Right forelimb (tissue), 1 donor: ENCODE results near the gene MATCAP1.

ENCODE experiments used
- DNase-seq: peaks from one replicate; pipeline ENCODE4 v3.0.0-alpha.2; 2018

The MATCAP1 gene

DNA sequence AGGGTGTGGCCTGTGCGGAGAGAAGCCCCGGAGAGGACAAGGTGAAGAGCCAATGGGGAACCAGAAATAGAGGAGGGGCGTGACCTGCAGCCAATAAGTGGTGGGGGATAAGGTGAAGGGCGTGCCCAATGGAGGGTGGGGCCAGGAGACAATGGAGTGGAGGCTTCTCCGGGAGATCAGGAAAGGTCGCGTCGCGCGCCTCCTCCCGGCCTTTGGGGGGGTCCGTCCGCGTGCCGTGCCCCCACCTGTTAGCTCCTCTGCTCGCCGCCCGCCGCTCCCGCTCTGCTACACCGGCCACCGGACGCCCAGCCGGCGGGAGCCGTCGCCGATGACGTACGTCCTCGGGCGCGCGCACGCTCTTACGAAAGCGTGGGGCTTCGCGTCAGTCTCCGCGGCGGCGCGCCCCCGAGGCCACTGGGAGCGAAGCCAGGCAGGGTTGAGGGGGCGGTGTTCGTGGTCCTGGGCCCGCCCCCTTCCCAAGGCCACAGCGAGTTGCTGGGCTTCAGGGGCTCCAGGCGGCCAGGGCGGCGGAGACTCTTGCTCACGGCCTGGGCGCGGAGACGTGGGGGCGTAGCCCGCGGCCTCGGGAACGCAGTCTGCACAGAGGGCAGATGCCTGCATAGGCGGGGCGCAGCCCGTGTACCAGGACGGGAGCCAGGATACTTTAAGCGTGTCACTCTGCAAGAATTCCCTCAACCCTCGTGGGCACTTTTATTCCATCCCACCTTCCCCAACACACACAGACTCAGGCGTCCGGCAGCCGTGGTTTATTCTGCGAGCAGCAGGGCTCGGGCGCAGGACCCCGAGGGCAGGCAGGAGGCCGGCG lies at the start of gene MATCAP1:
TSS of gene MATCAP1 (minus strand) at position 337 of the 826 bp plus-strand sequence. CDS start 3,353 bp downstream, outside the sequence.
- DNase-seq: peak; percentile 97

DNA sequence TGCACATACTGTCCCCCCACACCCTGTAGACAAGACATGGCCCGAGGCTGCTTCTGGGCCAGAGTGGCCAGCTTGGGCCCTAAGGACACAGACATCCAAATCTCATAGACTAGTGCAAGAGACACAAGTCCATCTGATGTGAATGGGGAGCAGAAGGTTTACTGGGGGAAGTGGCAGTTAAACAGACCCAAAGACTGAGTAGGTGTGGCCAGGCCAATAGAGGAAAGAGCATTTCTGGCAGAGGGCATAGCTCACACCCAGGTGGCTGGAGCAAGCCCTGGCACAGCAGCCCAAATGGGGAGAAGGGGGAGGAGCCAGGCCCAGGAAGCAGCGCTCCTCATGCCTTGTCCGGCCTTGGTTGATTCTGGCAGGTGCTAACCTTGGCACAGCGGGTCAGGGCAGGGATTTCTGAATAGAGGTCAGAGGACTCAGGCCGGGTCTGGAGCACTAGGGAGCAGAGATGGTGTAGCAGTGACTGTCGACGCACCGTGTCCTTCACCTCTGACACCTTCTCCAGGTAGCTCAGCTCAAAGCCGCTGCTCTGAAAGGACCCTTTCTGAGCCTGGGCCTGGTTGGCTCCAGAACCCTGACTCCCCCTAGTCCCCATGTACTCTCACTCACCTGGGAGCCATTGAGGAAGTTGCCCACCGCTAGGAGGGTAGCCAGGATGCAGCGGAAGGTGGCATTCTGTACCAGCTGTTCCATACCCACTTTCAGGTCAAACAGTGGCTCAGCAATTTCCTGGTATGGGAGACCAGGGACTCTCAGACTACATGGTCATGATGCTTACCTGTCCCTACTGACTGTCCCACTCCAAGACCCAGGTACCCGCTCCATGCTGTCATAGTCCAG lies 47.3 kb upstream of the MATCAP1 start:
- DNase-seq: no peak

DNA sequence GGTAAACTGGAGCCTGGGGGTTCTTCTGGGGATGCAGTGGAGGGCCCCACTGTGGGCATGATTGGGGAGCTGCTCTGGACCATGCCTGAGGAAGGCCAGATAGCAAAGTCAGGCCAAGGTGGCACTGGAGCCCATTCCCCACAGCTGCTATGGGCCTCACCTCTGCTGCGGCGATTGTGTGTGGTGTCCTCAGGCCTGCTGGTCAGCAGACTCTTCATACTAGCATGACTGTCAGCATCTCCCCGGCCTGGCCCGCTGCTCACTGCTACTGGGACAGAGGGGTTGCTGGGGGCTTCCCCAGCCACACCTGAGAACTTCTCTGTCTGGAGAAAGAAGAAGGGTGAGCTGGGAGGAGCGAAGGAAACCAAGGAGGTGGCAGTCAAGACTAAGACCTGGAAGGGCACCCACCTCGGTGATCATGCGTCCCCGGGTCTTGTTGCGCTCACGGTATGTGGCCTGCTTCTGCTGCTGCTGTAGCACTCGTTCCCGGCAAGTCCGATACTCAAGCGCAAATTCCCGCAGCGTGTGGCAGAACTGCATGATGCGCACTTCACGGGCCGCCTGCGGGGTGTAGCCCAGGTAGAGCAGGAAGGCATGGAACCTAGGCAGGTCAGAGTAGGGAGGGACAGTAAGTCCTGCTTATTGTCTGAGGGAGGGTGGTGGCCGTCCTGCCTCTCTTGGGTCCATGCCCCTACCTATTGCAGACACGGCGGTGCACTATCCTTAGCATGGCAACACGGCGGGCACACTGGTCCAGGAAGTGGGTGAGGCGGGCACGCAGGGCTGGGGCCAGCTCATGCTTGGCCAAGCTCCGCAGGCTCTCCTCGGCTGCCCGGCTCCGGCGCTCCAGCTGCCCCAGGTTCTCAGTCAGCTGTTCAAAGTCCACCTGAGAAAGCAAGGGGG lies 46.4 kb upstream of the MATCAP1 start:
- DNase-seq: no peak

DNA sequence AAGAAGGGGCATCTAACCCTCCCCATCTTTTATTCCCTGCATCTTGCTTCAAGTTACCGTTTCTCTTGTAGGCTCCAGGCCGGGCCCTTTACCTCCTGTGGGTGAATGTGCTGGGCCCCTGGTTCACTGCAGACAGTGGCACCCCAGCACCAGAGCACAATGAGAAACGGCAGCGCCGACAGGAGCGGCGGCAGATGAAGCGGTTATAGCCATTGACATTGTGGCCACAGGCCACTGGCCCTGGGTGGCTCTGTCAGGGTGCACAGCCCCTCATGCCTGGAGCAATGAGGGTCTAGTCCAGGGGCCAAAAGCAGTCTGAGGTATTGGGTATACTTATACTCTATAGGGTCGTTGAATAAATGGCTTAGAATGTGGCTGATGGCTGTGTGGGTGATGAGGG lies 45.1 kb upstream of the MATCAP1 start:
- no peak for DNase-seq

DNA sequence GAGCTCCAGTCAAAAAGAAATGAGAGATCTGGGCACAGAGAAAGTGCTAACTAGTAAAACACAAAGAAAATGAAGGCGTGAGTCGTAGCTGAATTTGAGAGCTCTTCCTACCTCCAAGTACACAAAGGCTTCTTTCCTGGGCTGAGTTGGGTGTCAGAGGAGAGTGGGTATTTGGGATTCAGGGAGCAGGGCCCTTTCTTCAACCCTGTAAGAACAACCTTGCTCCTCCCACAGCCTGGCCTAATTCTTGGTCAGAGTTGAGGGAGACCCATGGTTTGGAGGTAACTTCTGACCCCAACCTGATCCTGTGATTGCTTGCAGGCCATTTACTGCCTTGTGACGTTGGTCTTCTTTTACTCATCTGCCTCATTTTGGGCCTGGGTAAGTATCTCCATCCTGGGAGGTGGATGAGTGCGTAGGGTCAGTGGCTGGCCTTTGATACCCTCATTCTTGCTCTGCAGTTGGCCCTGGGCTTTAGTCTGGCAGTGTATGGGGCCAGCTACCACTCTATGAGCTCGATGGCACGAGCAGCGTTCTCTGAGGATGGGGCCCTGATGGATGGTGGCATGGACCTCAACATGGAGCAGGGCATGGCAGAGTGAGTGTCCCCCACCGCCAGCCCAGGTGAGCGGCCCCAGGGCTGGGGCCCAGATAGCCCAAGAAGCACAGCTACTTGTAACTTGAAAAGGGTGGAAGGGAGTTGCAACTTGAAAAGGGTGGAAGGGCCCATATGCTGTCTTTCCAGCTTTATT lies 44.4 kb upstream of the MATCAP1 start:
- no peak for DNase-seq

DNA sequence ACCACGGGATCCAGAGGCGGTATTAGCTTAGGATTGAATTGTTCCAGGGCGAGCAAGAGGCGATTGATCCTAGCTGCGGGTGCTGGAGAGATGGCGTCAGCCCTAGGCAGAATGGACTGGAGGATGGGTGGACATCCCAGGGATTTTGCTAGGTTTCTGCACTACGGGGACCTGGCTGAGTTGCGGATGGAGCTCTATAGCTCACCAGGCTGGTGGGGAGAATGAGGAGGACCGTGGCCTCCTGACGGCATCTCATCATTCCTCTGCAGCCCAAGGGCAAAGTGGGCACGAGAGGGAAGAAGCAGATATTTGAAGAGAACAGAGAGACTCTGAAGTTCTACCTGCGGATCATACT lies 43.8 kb upstream of the MATCAP1 start:
- no peak for DNase-seq

DNA sequence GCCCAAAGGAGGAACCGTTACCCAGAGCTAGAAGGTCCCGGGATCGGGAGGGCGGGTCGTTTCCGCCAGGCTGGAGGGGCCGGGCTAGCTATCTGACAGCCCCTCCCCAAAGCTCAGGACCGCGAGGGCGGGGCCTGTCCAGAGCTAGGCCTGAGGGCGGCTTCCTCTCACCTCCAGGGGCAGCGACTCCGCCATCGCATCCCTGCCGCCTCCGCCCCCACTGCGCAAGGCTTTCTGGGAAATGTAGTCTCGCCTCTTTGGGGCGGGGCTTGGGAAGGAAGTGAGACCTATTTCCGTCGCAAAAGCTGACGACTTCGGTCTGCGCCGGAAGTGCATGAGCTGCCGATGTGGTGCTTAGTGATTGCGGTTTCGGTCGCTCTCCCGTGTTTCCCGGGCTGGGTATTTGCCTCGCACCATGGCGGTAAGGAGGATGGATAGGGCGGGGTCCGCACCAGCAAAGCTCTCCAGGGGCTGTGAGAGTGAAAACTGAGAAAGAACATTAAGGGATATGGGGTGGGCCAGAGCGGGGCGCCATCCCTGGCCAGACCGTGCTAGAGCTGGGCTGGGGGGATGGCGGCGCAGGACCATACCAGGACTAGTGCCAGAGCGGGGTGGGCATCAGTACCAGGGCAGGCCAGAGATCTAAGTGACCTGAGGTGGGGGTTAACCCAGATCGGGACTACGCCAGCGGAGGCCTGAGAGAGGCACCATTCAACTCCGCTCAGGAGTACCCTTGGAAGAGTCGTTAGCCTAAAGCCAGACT lies 43.2 kb upstream of the MATCAP1 start, which contains the start of gene TMEM208:
TSS of gene TMEM208 (plus strand) at position 327 of the 763 bp plus-strand sequence. CDS start at position 416, 89 bp downstream.
- DNase-seq: peak; percentile 99

DNA sequence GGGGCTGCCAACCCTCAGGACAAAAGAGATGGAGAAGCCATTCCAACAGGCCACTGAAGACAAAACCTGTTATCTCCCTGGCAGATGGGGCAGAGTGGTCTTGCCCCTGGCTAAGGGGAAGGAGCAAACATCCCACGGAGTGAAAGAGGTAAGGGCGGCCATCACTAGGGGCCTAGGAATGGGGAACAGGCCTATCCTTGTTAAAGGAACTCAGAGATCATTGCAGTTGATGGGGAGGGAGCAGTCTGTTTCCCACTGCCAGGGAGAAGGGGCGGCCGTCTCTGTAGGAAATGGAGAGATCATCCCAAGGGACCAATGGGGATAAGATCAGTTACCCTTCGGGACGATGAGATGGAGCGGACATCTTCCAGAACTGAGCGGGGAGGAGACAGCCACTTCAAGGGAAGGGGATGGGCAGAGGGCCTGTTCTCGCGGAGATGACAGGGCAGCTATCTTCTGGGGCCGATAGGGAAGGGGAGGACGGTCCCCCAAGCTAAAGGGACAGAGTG lies 42.6 kb upstream of the MATCAP1 start:
- no peak for DNase-seq

DNA sequence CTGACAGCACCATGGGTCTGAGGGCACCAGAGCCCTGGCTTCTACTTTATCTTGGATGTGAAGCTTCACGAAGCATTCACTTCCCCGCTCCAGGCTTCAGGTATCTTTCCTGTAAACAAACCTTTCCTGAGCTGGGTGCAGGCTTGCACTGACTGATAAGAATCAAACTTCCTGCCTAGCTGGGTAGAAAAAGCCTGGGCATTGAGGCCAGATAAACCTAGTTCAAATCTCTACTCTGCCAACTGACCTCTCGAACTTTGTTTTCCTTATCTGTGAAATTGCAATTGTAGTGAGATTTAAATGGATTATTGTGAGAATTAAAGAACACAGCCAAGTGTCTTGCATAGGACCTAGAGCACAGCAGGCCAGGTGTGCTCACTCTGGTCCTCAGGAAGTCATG lies 40.2 kb upstream of the MATCAP1 start:
- no peak for DNase-seq

DNA sequence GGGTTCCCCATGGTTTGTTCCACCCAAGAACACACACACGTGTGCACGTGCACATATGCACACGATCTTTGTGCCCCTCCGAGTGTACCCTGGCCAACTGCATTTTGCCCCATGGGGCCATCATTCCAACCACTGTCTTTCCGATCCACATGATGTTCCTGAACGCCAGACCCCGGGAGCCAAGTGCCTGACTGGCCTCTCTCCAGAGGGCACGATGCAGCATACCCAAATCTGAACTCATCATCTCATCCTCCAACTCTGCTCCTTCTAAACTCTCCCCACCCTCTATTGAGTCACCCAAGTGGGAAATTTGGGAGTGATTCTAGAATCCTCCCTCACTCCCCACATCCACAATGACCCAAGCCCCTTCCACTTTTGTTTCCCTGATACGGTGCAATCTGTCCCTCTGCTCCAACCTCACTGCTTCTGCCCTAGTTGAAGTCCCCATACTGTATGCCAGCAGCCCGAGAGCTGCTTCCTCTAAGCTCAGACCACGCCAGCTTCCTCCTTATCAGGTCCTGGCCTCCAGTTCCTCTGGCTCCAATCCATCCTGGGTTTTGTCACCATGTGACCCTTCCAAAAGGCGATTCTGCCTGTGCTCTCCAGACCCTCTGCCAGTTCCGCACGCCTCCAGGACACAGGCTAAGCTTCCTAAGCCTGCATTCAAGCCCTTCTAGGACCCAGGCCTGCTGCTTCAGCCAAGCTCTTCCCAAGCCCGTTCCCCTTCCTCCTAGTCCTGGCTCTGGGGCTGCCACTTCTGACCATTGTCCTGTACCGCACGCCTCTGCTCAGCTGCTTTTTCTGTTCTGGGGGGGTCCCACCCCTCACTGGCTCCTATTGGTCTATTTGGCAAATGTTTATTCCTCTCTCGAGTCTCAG lies 33.1 kb upstream of the MATCAP1 start:
- no peak for DNase-seq

DNA sequence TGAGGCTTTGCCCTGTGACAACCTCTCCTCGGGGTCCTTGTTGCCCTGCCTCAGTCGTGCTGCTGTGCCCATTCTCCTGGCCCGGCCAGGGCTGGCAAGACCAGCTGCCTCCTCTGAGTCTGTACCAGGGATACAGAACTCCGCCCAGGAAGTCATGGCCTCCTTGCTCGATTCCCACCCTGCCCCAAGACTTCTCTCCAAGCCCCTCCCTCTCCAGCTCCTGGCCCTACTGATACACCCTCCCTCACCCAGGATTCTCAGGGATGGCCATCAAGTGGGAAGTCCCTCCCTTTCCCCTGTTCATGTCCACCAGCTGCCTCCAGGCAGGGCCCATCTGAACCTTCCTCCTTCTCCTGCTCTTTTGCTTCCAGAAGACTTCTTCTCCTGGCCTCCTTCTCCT lies 31.9 kb upstream of the MATCAP1 start:
- no peak for DNase-seq

DNA sequence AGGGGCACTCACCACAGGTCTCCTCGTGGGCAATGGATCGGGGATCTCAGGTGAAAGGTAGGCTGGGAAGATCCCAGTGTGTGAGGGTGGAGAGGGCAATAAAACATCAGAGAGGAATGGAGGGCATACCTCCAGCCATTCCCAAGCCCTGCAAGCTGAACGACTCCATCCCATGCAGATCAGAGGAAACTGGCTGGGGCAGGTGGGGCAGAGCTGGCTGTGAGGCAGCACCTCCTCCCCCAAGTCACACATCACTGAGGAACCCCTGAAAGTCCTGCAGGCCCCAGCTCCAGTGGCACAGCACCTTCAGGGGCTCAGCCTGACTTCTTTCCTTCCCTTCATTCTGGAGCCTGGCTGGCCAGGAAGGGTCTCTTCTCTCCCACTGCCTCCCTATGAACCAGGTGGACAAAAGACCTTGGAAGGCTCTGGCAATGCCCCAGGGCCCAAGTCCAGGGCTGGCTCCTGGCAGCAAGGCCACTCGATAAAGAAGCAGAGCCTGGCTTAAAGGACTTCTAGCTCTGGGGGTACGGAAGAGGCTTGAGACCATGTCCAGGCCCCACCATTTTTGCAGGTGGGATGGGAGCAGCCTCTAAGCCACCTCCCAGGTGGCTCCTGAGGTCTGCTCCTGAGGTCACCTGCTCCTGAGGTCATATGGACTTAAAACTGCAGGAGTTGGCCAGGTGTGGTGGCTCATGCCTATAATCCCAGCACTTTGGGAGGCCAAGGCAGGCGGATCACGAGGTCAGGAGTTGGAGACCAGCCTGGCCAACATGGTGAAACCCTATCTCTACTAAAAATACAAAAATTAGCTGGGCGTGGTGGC lies 29.6 kb upstream of the MATCAP1 start:
- no peak for DNase-seq

DNA sequence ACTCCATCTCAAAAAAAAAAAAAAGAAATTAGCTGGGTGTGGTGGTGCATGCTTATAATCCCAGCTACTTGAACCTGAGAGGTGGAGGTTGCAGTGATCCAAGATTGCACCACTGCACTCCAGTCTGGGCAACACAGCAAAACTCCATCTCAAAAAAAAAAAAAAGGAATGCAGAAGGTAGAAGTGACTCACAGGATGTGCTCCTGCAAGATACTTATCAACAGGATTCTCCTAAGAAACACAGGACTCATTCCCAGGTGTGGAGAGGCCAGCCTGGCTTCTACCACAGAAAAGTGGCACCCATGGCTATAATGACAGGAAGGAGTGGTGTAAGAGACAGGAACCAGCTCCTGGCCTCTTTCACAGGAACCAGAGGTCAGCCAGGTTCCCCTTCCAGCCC lies 29.0 kb upstream of the MATCAP1 start:
- DNase-seq: no peak

DNA sequence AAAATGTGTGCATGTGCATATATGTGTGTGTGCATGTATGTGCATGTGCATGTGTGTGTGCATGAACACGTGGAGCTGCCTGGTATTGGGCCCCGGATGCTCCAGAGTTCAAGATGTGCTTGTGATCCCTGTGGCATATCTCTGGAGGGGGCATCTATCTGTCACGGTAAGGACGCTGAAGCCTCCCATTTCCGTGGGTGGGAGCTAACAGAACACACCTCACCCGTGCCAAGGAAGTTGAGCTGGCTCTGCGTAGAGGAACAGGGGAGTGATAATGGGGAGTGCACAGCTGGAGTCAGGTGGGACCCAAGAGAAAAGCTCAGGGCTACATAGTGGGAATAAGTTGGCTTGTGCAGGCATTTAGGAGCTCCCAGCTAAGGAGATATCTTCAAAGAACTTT lies 27.9 kb upstream of the MATCAP1 start:
- DNase-seq: no peak

DNA sequence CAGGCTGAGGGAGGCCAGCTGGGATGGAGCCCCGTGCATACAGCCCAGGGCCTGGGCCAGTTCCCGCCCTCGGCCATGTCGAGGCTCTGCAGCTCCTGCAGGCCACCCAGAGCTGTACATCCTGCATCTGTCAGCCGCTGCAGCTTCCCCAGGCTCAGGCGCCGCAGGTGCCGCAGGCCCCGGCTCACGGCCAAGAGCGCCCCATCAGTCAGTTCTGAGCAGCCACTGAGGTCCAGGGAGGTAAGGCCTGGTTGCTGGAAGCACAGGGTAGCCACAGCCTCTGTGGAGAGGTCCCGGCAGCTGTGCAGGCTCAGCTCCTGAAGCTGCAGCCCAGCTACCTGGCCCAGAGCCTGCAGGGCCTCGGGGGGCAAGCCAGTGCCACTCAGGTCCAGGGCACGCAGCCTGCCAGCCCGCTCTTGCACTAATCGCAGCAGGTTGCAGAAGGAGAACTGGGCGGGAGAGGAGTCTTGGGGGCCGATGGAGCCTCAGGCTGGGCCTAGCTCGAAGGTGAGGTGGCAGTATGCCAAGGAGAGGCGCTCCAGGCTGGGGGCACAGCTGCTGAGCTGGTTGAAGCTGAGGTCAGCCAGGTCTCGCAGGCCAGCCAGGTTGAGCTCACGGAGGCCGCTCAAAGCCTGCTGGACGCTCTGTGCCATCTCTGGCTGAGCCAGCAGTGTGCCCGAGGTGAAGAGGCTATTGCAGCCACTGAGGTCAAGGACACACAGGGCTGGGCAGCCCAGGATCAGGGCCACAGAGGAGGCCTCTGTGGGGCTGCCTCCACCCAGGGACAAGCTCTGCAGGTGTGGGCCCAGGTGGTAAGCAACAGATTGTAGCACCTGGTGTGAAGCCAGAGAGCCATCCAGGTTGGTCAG lies 26.5 kb upstream of the MATCAP1 start:
- DNase-seq: no peak

DNA sequence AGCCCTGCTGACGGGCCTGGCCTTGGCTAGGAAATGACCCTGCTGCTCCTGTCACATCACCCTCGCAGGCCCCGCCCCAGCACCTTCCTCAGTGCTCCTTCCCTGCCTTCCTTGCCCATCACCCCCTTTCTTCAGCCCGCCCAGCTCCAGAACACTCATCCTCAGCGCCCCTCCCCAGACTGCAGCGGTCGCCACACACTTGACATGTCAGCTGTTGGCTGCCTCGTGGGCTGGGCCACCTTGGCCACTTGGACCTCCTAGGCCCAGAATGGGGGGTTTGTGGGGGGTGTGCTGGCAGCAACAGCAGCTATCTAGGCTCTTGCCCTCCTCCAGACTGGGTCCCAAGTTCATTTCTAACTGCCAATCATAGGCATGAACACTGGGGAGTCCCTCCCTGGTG lies 25.8 kb upstream of the MATCAP1 start:
- DNase-seq: no peak

DNA sequence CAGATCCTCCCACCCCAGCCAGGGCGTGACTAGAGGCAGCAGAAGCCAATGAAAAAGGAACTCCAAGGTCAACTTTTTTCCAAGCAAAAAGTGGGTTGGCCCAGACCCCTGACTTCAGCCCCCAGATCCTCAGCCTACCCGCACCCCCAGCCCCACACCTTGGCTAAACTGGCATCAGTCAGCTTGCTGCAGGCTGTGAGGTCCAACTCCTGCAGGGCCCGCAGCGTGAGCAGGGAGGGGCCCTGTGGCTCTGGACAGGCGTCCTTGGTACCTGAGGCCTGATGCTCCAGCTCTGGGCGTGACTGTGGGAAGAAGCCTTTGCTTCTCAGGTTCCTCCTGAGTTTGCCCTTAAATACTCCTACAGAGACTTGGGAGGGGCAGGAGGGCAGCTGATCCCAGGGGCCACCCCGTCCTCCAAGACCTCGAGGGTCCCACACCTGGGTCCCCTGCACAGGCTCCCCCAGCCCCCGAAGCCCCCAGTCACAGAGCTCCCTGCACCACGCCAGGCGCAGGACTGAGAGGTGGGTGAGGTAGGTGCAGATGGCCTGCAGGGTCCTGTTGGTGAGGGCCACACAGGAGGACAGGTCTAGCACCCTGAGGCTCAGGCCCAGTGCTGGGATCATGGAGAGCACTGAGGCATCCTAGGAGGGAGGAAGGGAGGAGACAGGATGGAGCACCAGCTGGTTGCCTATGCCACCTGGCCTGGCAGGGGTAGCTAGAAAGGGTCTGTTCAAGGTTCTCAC lies 24.6 kb upstream of the MATCAP1 start:
- DNase-seq: no peak
